GM20000 (cell line): ENCODE results near the gene CLCNKA.
A peak's percentile ranks its signal among the peaks of the same experiment; 100 is the strongest.
"Not testable (repeated sequence)": the region's sequence is repeated elsewhere in the genome, so short reads cannot be mapped to it uniquely, and the experiment has no call there.

Source experiments
- DNase-seq: peaks from one replicate; pipeline ENCODE4 v3.0.0; 2012; ENCODE audit warnings: low spot score
- CTCF ChIP-seq: IDR thresholded peaks from 2 replicates; pipeline ENCODE4 v1.5.1; 2012; ENCODE audit warnings: mild to moderate bottlenecking, control low read depth; ENCODE audit errors: extremely low read depth, missing control alignments

Gene CLCNKA

GRCh38 chr1:16050328-16050727, 28.5 kb downstream of the CLCNKA start:
- no peak for DNase-seq
- TF ChIP-seq CTCF: no peak

- DNase-seq: no peak
- TF ChIP-seq CTCF: no peak
Measured at GRCh38 chr1:16051039-16051438, 29.2 kb downstream of the CLCNKA start.

GRCh38 chr1:16051949-16052348, 30.1 kb downstream of the CLCNKA start:
- not testable (repeated sequence) for DNase-seq

- no peak for TF ChIP-seq CTCF
- DNase-seq: no peak
Measured at GRCh38 chr1:16053781-16054502, 32.1 kb downstream of the CLCNKA start.

GRCh38 chr1:16054598-16055540, 33.0 kb downstream of the CLCNKA start:
- TF ChIP-seq CTCF: no peak
- no peak for DNase-seq

- peak; percentile 93 for TF ChIP-seq CTCF
- DNase-seq: peak; percentile 94
Measured at GRCh38 chr1:16055613-16056520, 34.0 kb downstream of the CLCNKA start.

GRCh38 chr1:16056521-16056912, 34.7 kb downstream of the CLCNKA start:
- not testable (repeated sequence) for DNase-seq

- not testable (repeated sequence) for DNase-seq
Measured at GRCh38 chr1:16057314-16057915, 35.6 kb downstream of the CLCNKA start.

GRCh38 chr1:16058394-16059120, 36.7 kb downstream of the CLCNKA start:
- DNase-seq: not testable (repeated sequence)
